ENCODE data around the gene SPAG9.

The SPAG9 gene

DNA sequence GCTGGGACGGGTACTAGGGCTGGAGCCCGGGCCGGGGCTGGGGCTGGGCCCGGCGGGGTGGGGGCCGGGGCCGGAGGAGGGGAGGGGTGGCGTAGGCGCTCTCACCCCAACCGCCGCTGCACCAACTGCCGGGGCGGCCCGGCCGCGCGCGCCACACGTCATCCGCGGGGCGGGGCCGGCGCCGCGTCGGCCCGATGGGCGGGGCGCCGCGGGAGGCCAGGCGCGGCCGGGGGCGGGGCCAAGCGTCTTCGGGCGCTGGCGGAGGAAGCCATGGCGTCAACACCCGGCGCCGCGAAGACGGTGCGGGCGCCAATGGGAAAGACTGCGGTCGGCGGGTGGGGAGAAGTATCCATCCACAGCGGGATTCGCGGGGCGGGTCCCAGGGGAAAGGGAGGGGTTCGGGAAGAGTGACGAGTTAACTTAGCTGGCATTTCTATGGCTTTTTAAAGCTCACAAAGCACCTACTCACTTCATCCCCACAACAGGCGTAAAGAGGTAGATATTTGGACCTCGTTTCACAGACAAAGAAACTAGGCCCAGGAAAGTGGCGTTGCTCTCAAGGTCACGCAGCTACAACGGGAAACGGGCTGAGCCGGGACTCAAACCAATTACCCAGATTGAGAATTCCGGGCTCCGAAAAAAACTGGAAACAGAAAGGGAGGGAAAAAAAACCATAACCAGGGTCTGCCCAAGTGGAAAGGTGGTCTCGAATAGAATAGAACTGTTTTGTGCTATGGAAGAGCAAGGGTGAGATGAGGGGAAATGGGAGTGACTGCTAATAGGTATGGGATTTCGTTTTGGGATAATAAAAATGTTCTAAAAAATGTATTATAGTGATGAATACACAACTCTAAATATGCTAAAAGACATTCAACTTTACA is at the start of gene SPAG9:
Gene SPAG9, minus strand, starts transcription at position 130 of the 881 bp plus-strand sequence. CDS start 212 bp downstream, outside the sequence.
- peak; percentile 89 for DNase-seq

GRCh38 chr17:51169340-51169739 is 48.7 kb upstream of the SPAG9 start:
- no peak for DNase-seq

GRCh38 chr17:51166987-51167931 is 46.6 kb upstream of the SPAG9 start:
- DNase-seq, result peak; percentile 46

- DNase-seq, result peak; percentile 81
Measured at GRCh38 chr17:51166198-51166986, 45.7 kb upstream of the SPAG9 start, which contains the start of gene NME2. NME2 (plus strand) TSS chr17:51166411; CDS start chr17:51166831, 420 bp downstream.

GRCh38 chr17:51165680-51166197 is 45.1 kb upstream of the SPAG9 start:
- no peak for DNase-seq

- no peak for DNase-seq
Measured at GRCh38 chr17:51164911-51165679, 44.4 kb upstream of the SPAG9 start.

GRCh38 chr17:51161541-51161940 is 40.9 kb upstream of the SPAG9 start:
- DNase-seq, result no peak

GRCh38 chr17:51159604-51160003 is 38.9 kb upstream of the SPAG9 start:
- DNase-seq, result no peak

DNA sequence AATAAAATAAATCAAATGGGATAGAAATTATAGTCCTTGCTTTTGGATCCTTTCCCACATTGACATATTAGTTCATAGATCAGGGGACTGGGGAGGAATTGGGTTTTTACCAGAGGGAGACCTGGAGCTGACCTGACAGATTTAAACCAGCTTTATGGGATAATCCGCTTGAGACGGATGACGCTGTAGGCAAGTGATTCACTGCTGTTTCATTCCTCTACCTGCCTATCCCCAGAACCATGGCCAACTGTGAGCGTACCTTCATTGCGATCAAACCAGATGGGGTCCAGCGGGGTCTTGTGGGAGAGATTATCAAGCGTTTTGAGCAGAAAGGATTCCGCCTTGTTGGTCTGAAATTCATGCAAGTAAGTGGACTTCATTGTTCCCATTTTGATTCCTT is 34.7 kb upstream of the SPAG9 start:
- DNase-seq, result no peak

- no peak for DNase-seq
Measured at GRCh38 chr17:51154176-51154575, 33.5 kb upstream of the SPAG9 start.

- DNase-seq, result peak; percentile 99
Measured at GRCh38 chr17:51153210-51154072, 32.8 kb upstream of the SPAG9 start, which contains the start of gene NME1. NME1 (plus strand) TSS chr17:51153559; CDS start chr17:51155655, 2,096 bp downstream.

- DNase-seq, result no peak
Measured at GRCh38 chr17:51152766-51153209, 32.1 kb upstream of the SPAG9 start.

GRCh38 chr17:51150932-51151331 is 30.3 kb upstream of the SPAG9 start:
- DNase-seq, result no peak

DNA sequence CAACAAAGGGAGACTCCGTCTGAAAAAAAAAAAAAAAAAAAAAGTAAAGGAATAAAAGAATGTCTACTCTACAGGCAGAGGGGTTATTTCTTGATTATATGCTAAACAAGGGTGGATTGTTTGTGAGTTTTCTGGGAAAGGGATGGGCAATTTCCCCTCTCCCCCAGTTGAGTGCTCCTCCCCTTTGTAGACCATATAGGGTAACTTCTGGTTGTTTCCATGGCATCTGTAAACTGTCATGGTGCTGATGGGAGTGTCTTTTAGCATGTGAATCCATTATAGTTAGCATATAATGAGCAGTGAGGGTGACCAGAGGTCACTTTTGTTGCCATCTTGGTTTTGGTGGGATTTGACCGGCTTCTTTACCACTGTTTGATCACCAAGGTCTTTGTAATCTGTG is 28.5 kb upstream of the SPAG9 start:
- no peak for DNase-seq

DNA sequence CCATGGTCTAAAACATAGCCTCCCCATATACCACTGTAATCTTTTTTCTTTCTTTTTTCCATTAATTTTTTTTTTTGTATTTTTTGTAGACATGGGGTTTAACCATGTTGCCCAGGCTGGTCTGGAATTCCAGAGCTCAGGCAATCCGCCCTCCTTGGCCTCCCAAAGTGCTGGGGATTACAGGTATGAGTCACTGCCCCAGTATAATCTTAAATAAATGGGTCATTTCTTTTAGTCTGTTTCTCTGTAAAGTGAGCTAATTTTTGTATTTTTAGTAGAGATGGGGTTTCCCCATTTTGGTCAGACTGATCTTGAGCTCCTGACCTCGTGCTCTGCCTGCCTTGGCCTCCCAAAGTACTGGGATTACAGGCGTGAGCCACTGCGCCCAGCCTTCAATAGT is 27.0 kb upstream of the SPAG9 start:
- DNase-seq, result no peak

GRCh38 chr17:51144266-51145022 is 23.8 kb upstream of the SPAG9 start:
- DNase-seq, result no peak

GRCh38 chr17:51142597-51142996 is 21.9 kb upstream of the SPAG9 start:
- DNase-seq, result no peak

DNA sequence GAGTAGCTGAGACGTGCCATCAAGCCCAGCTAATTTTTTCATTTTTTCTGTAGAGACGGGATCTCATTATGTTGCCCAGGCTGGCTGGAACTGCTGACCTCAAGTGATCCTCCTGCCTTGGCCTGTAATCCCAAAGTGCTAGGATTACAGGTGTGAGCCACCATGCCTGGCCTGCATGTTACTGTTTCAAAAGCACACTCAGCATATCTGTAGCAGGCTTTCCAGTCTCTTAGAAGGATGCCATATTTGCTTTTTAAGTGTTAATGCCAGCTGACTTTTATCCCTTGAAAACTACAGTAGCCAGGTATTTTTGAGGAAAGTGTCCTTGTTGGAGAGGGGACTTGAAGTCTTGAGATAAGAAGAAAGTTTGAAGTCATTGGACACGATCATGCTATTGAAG is 15.3 kb upstream of the SPAG9 start:
- no peak for DNase-seq

GRCh38 chr17:51133365-51133764 is 12.7 kb upstream of the SPAG9 start:
- no peak for DNase-seq

DNA sequence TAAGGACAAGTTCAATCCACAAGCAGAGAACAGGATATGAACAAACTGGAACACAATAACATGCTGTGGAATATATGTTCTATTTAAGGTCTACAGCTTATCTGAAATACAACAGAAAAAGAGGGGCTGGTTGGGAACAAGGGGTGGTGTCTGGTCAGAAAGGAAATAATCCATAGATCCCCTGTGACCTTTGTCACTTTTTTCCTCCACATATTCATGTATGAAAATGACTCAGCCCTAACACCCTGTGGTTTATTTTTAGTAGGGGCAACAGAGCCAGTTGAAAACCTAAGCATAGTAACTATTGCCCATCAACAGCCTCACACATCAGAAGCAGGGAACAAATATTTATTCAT is 12.3 kb upstream of the SPAG9 start:
- no peak for DNase-seq

Measured in kidney glomerular epithelial cell (primary cell).